Endothelial cell of umbilical vein (primary cell): ENCODE results near the gene NDUFA8. TPM values are rescaled to one million over a fixed set of nuclear protein-coding genes. Genes with fewer than 3 reads are reported as not detected.

ENCODE experiments used
- BruUV-seq: library from RNA; stranded (reverse); fragments of 400-500 nt; replicated peaks from 2 replicates; lab custom pipeline; 2021; lab: Mats Ljungman, UMichigan
- CTCF ChIA-PET: fragments of 300-600, 350-600 bp; sonication (Branson Sonifier 250); formaldehyde crosslinking; loops from one replicate; lab custom pipeline; 2021; ENCODE audit warnings: antibody characterized with exemption, inconsistent platforms; lab: Charles Lee
- POLR2A ChIA-PET: fragments of 300-600, 350-600 bp; sonication (Branson Sonifier 250); formaldehyde crosslinking; loops from one replicate; lab custom pipeline; 2021; ENCODE audit warnings: antibody characterized with exemption, inconsistent platforms; lab: Charles Lee
- DNase-seq: peaks from one replicate; pipeline ENCODE4 v3.0.0-alpha.2; 2011; ENCODE audit warnings: low read depth, low spot score
- FAIRE-seq: peaks from 2 replicates; lab custom pipeline; 2011; peaks lifted over from hg19 to GRCh38; lab: Jason Lieb, UNC
- H2AFZ ChIP-seq: 2 replicates; pipeline ENCODE4 v1.6.0; 2012; ENCODE audit warnings: low read depth, low read length, control low read depth, inconsistent platforms
- H3K27ac ChIP-seq: 2 replicates; pipeline ENCODE4 v1.5.1; 2011; ENCODE audit warnings: low read depth, mild to moderate bottlenecking, control low read depth, low read length, moderate library complexity; ENCODE audit not compliant: insufficient read depth
- H3K27me3 ChIP-seq, 2 experiments: 2 replicates each; pipeline versions ENCODE4 v1.6.0 to v1.6.1; 2011; ENCODE audit warnings: low read length in 2 of 2, mixed read lengths in 1 of 2; ENCODE audit not compliant: control insufficient read depth in 2 of 2, insufficient read depth in 2 of 2
- H3K36me3 ChIP-seq, 2 experiments: 2 replicates in 1 of 2; 3 replicates in 1 of 2; pipeline ENCODE4 v1.5.1; 2011; ENCODE audit warnings: low read length in 2 of 2, mild to moderate bottlenecking in 1 of 2, moderate library complexity in 1 of 2; ENCODE audit not compliant: control insufficient read depth in 2 of 2, insufficient read depth in 2 of 2; ENCODE audit errors: extremely low read depth in 1 of 2
- H3K4me1 ChIP-seq: 3 replicates; pipeline ENCODE4 v1.5.1; 2011; ENCODE audit warnings: mild to moderate bottlenecking, low read length; ENCODE audit not compliant: control insufficient read depth, insufficient read depth; ENCODE audit errors: extremely low read depth
- H3K4me2 ChIP-seq: 2 replicates; pipeline ENCODE4 v1.6.1; 2011; ENCODE audit warnings: low read length, control low read depth, mixed read lengths; ENCODE audit not compliant: insufficient read depth
- H3K4me3 ChIP-seq, 3 experiments: fragments of 200-600 bp in 1 of 3; sonication (generic), shearing (Covaris generic) in 1 of 3; replicated peaks in 1 of 3; 2 replicates each; pipeline ENCODE4 v1.5.1; 2011 to 2016; ENCODE audit warnings: control low read depth in 3 of 3, low read length in 3 of 3, mild to moderate bottlenecking in 2 of 3, inconsistent platforms in 1 of 3, low read depth in 1 of 3, moderate library complexity in 1 of 3; ENCODE audit not compliant: insufficient read depth in 1 of 3
- H3K79me2 ChIP-seq: 2 replicates; pipeline ENCODE4 v1.6.0; 2012; ENCODE audit warnings: low read length, inconsistent platforms; ENCODE audit not compliant: control insufficient read depth, insufficient read depth
- H3K9ac ChIP-seq: replicated peaks from 2 replicates; pipeline ENCODE3; 2011; ENCODE audit warnings: low read length, control low read depth; ENCODE audit not compliant: insufficient read depth; ENCODE audit errors: extremely low read depth
- H3K9me1 ChIP-seq: replicated peaks from 3 replicates; pipeline ENCODE4 v1.6.0; 2011; ENCODE audit warnings: mild to moderate bottlenecking, low read length; ENCODE audit not compliant: control insufficient read depth, insufficient read depth; ENCODE audit errors: extremely low read depth
- H3K9me3 ChIP-seq: replicated peaks from 2 replicates; pipeline ENCODE4 v1.5.1; 2012; ENCODE audit warnings: low read length, inconsistent platforms; ENCODE audit not compliant: control insufficient read depth, insufficient read depth
- H4K20me1 ChIP-seq: replicated peaks from 2 replicates; pipeline ENCODE3; 2011; ENCODE audit warnings: mild to moderate bottlenecking, low read length; ENCODE audit not compliant: control insufficient read depth, insufficient read depth; ENCODE audit errors: extremely low read depth
- CTCF ChIP-seq, 2 donors: IDR thresholded peaks; 1 replicate in 1 of 2; 2 replicates in 1 of 2; pipeline ENCODE4 v1.5.1; 2011; ENCODE audit warnings: low read length in 2 of 2, mild to moderate bottlenecking in 2 of 2, moderate library complexity in 2 of 2, control low read depth in 1 of 2, inconsistent platforms in 1 of 2, low read depth in 1 of 2; ENCODE audit not compliant: insufficient read depth in 1 of 2; ENCODE audit errors: extremely low read depth in 1 of 2
- EZH2 ChIP-seq: IDR thresholded peaks from 2 replicates; pipeline ENCODE4 v1.6.1; 2012; ENCODE audit warnings: borderline replicate concordance, low read depth, mild to moderate bottlenecking, moderate library complexity, low read length, inconsistent platforms; ENCODE audit not compliant: severe bottlenecking
- FOS ChIP-seq: IDR thresholded peaks from 2 replicates; pipeline ENCODE4 v1.6.1; 2011; ENCODE audit warnings: mild to moderate bottlenecking, low read length, moderate library complexity, borderline replicate concordance; ENCODE audit not compliant: insufficient read depth
- GATA2 ChIP-seq: IDR thresholded peaks from 2 replicates; pipeline ENCODE4 v1.7.0; 2011; ENCODE audit warnings: low read depth, mild to moderate bottlenecking, moderate library complexity, mixed read lengths, low read length; ENCODE audit not compliant: insufficient read length, insufficient read depth
- JUN ChIP-seq: IDR thresholded peaks from 2 replicates; pipeline ENCODE4 v1.6.1; 2011; ENCODE audit warnings: borderline replicate concordance, low read depth; ENCODE audit not compliant: insufficient read length, insufficient read depth
- MAX ChIP-seq: IDR thresholded peaks from 2 replicates; pipeline ENCODE4 v1.6.1; 2011; ENCODE audit not compliant: insufficient read depth, insufficient read length
- MYC ChIP-seq: IDR thresholded peaks from one replicate; pipeline ENCODE4 v1.6.1; 2011; ENCODE audit warnings: mild to moderate bottlenecking, low read depth, low read length
- POLR2A ChIP-seq: IDR thresholded peaks from 2 replicates; pipeline ENCODE4 v1.6.1; 2012; ENCODE audit warnings: low read depth, mild to moderate bottlenecking, control low read depth, low read length
- POLR2AphosphoS5 ChIP-seq: IDR thresholded peaks from 2 replicates; pipeline ENCODE4 v1.6.1; 2012; ENCODE audit warnings: low read depth, mild to moderate bottlenecking, control low read depth, low read length, moderate library complexity; ENCODE audit not compliant: insufficient read depth
- dilution Hi-C: fragments of 300-500 bp; cut with MboI; formaldehyde crosslinking; loops from one replicate; pipeline ENCODE4 v1.15.0; 2019; ENCODE audit warnings: low sequenced_read_pairs; ENCODE audit not compliant: extremely low pct_ligation_motif_present
- intact Hi-C: fragments of 100-400 bp; cut with micrococcal nuclease; formaldehyde crosslinking; loops from one replicate; pipeline ENCODE4 v1.10.0; 2022
- polyA plus RNA-seq, 4 experiments: library from polyadenylated mRNA; depleted of rRNA in 3 of 4; stranded (reverse) in 3 of 4; unstranded in 1 of 4; fragments of >200 nt; gene quantifications; 2 replicates each; pipeline versions ENCODE4 v1.2.1 to v1.2.3, GENCODE V29; 2011 to 2012; ENCODE audit warnings: missing spikeins in 1 of 4
- total RNA-seq: library from RNA; stranded (reverse); gene quantifications from 2 replicates; pipeline ENCODE4 v1.2.3, GENCODE V29; 2021

Gene NDUFA8
- total and polyA plus RNA-seq, 2 donors (not counting 3 experiments of a cell fraction or from before 2014, with no cell fraction given): 68.2 to 100 TPM

GRCh38 chr9:122106576-122106975 lies 53.0 kb downstream of the NDUFA8 start:
- H3K9me1 ChIP-seq: no peaks in the 10 kb centered on the region
- no peaks in the 10 kb centered on the region for H3K4me1 ChIP-seq
- no peak overlapping the region for H2AFZ ChIP-seq
- H3K27ac ChIP-seq: no peak overlapping the region
- no peaks in the 10 kb centered on the region for H3K79me2 ChIP-seq
- dilution Hi-C loops (loop anchor here (25.0 kb wide), 1 partner anchor 256 kb away; the partner anchor contains the start of gene PTGS1), intact Hi-C loops (no loop called here)
- no peak overlapping the region for H3K9ac ChIP-seq
- CTCF ChIA-PET: interaction anchor here (1.0 to 2.4 kb wide), 3 partner anchors 9 to 704 kb away, joined by 3 to 9 read pairs (median 3); no protein-coding TSS in a partner anchor
- H3K4me2 ChIP-seq: no peak overlapping the region
- FAIRE-seq: no peak
- no peaks in the 10 kb centered on the region for H3K36me3 ChIP-seq
- no peaks in the 10 kb centered on the region for H3K27me3 ChIP-seq
- no TSS peak for BruUV-seq
- no peaks in the 10 kb centered on the region for H3K9me3 ChIP-seq
- DNase-seq: no peak
- TF ChIP-seq POLR2AphosphoS5: no peak
- no peak for TF ChIP-seq MAX
- TF ChIP-seq JUN: no peak
- no peak for TF ChIP-seq POLR2A
- TF ChIP-seq MYC: no peak
- no peak for TF ChIP-seq FOS
- TF ChIP-seq EZH2: no peak
- TF ChIP-seq GATA2: no peak
- no peak for TF ChIP-seq CTCF (IDR thresholded peaks at IDR 0.05; ENCODE audit: extremely low read depth in 1 of 2, insufficient read depth in 1 of 2, low read depth in 1 of 2, low read length in 2 of 2)
- no peak overlapping the region for H3K4me3 ChIP-seq
- POLR2A ChIA-PET: no interaction called here
- H4K20me1 ChIP-seq: no peaks in the 10 kb centered on the region
